ENCODE results near the gene KRTAP2-3. TPM values are rescaled to one million over a fixed set of nuclear protein-coding genes. Genes with fewer than 3 reads are reported as not detected.

Gene KRTAP2-3
- total RNA-seq, 2 donors from 2014 or later, result not detected

DNA sequence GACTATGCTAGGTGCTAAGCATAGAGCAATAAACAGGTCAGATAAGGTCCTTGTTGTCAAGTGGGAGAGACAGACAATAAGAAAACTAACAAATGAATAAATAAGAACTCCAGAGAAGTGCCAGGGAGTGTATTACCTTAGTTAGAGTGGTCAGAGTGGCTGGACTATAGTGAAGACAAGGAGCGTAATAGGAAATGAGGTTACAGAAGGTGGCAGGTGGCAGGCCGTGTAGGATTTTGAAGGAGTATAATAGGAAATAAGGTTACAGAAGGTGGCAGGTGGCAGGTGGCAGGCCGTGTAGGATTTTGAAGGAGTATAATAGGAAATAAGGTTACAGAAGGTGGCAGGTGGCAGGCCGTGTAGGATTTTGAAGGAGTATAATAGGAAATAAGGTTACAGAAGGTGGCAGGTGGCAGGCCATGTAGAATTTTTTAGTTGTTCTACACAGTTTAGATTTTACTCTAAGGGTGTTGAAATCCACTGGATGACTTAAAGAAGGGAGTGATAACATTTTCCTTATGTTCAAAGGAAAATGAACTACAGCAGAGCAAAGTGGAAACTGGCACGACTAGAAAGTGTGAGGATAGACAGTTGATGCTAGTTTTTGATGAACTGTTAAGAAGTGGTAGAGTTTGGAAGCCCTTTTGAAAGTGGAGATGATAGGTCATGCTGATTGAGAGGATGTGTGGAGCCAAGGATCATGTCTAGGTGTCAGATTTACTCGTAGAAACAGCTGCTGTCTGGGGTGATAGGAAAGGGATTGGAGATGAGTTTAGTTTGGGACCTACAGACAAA is 47.4 kb downstream of the KRTAP2-3 start:
- DNase-seq (ENCODE audit: low spot score), result no peak
- no peaks in the 10 kb centered on the region for H3K4me1 ChIP-seq
- H3K9me3 ChIP-seq, result no peaks in the 10 kb centered on the region
- H3K27me3 ChIP-seq, result no peaks in the 10 kb centered on the region
- no peaks in the 10 kb centered on the region for H3K36me3 ChIP-seq
- TF ChIP-seq, protein P1, sequence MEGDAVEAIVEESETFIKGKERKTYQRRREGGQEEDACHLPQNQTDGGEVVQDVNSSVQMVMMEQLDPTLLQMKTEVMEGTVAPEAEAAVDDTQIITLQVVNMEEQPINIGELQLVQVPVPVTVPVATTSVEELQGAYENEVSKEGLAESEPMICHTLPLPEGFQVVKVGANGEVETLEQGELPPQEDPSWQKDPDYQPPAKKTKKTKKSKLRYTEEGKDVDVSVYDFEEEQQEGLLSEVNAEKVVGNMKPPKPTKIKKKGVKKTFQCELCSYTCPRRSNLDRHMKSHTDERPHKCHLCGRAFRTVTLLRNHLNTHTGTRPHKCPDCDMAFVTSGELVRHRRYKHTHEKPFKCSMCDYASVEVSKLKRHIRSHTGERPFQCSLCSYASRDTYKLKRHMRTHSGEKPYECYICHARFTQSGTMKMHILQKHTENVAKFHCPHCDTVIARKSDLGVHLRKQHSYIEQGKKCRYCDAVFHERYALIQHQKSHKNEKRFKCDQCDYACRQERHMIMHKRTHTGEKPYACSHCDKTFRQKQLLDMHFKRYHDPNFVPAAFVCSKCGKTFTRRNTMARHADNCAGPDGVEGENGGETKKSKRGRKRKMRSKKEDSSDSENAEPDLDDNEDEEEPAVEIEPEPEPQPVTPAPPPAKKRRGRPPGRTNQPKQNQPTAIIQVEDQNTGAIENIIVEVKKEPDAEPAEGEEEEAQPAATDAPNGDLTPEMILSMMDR (IDR thresholded peaks at IDR 0.05), result no peak
- H3K27ac ChIP-seq, result no peak overlapping the region
- H3K4me3 ChIP-seq, result no peak overlapping the region

DNA sequence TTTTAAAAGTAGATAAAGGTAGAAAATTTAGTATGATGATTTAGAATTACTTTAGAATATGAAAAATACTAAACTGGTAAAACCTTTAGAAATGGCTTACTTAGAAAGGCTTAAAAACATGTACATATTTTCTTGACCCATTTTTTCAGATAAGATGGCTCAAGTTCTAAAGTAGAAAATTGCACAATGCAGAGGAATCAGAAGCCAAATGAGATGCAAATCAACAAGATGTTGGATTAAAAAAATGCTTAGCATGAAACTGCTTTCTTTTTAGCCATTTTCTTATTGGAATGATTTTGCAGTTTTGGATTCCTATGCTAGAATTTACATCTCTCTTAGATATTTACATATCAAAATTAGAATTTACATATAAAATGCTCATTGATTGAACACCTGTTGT is 49.5 kb downstream of the KRTAP2-3 start:
- Histone ChIP-seq H3K27me3 (no peaks in the 10 kb centered on the region), H3K9me3 (no peaks in the 10 kb centered on the region), H3K36me3 (no peaks in the 10 kb centered on the region), H3K27ac (no peak overlapping the region), H3K4me3 (no peak overlapping the region), H3K4me1 (no peaks in the 10 kb centered on the region)
- DNase-seq (ENCODE audit: low spot score), result no peak
- TF ChIP-seq, protein P1 (IDR thresholded peaks at IDR 0.05), result no peak

DNA sequence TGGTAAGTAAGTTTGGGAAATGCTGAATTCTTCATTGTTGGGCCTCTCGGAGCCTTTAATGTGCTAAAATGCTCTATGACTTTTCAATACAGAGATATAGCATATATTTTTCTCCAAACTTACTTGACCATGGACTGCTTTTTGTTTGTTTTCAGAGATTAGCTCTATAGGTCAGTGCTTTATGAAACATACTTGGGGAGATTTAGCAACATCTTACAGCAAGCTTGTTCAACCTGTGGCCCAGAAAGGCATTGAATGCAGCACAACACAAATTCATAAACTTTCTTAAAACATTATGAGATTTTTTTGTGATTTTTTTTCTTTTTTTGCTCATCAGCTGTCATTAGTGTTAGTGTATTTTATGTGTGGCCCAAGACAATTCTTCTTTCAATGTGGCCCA is 50.0 kb downstream of the KRTAP2-3 start:
- H3K36me3 ChIP-seq, result no peaks in the 10 kb centered on the region
- H3K27ac ChIP-seq, result no peak overlapping the region
- no peaks in the 10 kb centered on the region for H3K9me3 ChIP-seq
- H3K4me3 ChIP-seq, result no peak overlapping the region
- no peak for DNase-seq (ENCODE audit: low spot score)
- H3K4me1 ChIP-seq, result no peaks in the 10 kb centered on the region
- no peaks in the 10 kb centered on the region for H3K27me3 ChIP-seq
- TF ChIP-seq, protein P1 (IDR thresholded peaks at IDR 0.05), result no peak

DNA sequence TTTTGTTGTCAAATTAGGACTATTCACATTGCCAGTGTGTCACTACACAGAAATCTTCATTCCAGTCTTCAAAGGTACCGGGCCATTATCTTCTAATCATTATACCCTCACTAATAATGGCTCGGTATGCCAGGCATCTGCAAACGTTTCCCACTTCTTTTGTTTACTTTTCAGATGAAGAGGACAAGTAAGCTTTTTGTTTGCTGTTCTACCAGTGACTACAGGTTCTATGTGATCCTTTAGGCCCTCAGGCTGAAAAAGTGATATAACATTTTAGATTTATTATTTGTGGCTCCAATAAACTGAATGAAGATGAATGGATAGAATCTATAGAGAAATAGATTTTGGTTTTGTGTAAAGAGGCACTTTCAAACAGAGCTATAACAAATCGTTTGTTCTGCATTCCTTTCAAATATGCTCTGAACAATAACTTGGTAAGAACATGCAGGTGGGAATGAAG is 50.6 kb downstream of the KRTAP2-3 start:
- Histone ChIP-seq H3K27me3 (no peaks in the 10 kb centered on the region), H3K27ac (no peak overlapping the region), H3K9me3 (no peaks in the 10 kb centered on the region), H3K36me3 (no peaks in the 10 kb centered on the region), H3K4me3 (no peak overlapping the region), H3K4me1 (no peaks in the 10 kb centered on the region)
- TF ChIP-seq, protein P1 (IDR thresholded peaks at IDR 0.05), result no peak
- no peak for DNase-seq (ENCODE audit: low spot score)

Other genes starting within 250 kb of the KRTAP2-3 start
- 10 to 100 TPM; 18.9 to 21.5 TPM for gene KRT10, start 237.5 kb downstream of the KRTAP2-3 start, total RNA-seq
- not detected for gene KRT12, start 192.9 kb downstream of the KRTAP2-3 start, total RNA-seq
- not detected for gene KRT20, start 174.9 kb downstream of the KRTAP2-3 start, total RNA-seq
- not detected for gene KRT23, start 122.5 kb downstream of the KRTAP2-3 start, total RNA-seq
- not detected for gene KRT39, start 93.2 kb downstream of the KRTAP2-3 start, total RNA-seq
- not detected for gene KRT40, start 75.8 kb downstream of the KRTAP2-3 start, total RNA-seq
- gene KRTAP3-3, start 66.0 kb downstream of the KRTAP2-3 start, total RNA-seq, result not detected
- gene KRTAP3-2, start 60.2 kb downstream of the KRTAP2-3 start, total RNA-seq, result not detected
- not detected for gene KRTAP3-1, start 51.0 kb downstream of the KRTAP2-3 start, total RNA-seq
- gene KRTAP1-5, start 32.9 kb downstream of the KRTAP2-3 start, total RNA-seq, result not detected
- gene KRTAP1-4, start 29.9 kb downstream of the KRTAP2-3 start, total RNA-seq, result not detected
- under 1 TPM in 1 of 2 donors, not detected in 1; 0.39 TPM for gene KRTAP1-3, start 25.2 kb downstream of the KRTAP2-3 start, total RNA-seq
- not detected for gene KRTAP1-1, start 18.7 kb downstream of the KRTAP2-3 start, total RNA-seq
- not detected for gene KRTAP2-1, start 12.8 kb downstream of the KRTAP2-3 start, total RNA-seq
- gene KRTAP2-2, start 4.9 kb downstream of the KRTAP2-3 start, total RNA-seq, result not detected
- not detected for gene KRTAP2-4, start 5.8 kb upstream of the KRTAP2-3 start, total RNA-seq
- not detected for gene KRTAP4-7, start 24.0 kb upstream of the KRTAP2-3 start, total RNA-seq
- gene KRTAP4-8, start 38.0 kb upstream of the KRTAP2-3 start, total RNA-seq, result not detected
- gene KRTAP4-16, start 42.1 kb upstream of the KRTAP2-3 start, total RNA-seq, result not detected
- not detected for gene KRTAP4-9, start 45.3 kb upstream of the KRTAP2-3 start, total RNA-seq
- gene KRTAP4-11, start 58.3 kb upstream of the KRTAP2-3 start, total RNA-seq, result not detected
- not detected for gene KRTAP4-12, start 64.1 kb upstream of the KRTAP2-3 start, total RNA-seq
- not detected for gene KRTAP4-6, start 80.4 kb upstream of the KRTAP2-3 start, total RNA-seq
- not detected for gene KRTAP4-5, start 89.7 kb upstream of the KRTAP2-3 start, total RNA-seq
- not detected for gene KRTAP4-4, start 100.6 kb upstream of the KRTAP2-3 start, total RNA-seq
- not detected for gene KRTAP4-3, start 108.1 kb upstream of the KRTAP2-3 start, total RNA-seq
- not detected for gene KRTAP4-2, start 118.1 kb upstream of the KRTAP2-3 start, total RNA-seq
- gene KRTAP4-1, start 124.8 kb upstream of the KRTAP2-3 start, total RNA-seq, result not detected
- gene KRTAP9-1, start 129.8 kb upstream of the KRTAP2-3 start, total RNA-seq, result not detected
- gene KRTAP9-2, start 166.5 kb upstream of the KRTAP2-3 start, total RNA-seq, result not detected
- not detected for gene KRTAP9-3, start 172.3 kb upstream of the KRTAP2-3 start, total RNA-seq
- gene KRTAP9-8, start 177.9 kb upstream of the KRTAP2-3 start, total RNA-seq, result not detected
- not detected for gene KRTAP9-4, start 189.6 kb upstream of the KRTAP2-3 start, total RNA-seq
- not detected for gene KRTAP9-9, start 195.3 kb upstream of the KRTAP2-3 start, total RNA-seq
- not detected for gene KRTAP9-6, start 205.3 kb upstream of the KRTAP2-3 start, total RNA-seq
- gene KRTAP9-7, start 215.6 kb upstream of the KRTAP2-3 start, total RNA-seq, result not detected
- gene KRTAP29-1, start 242.7 kb upstream of the KRTAP2-3 start, total RNA-seq, result not detected
- gene KRTAP16-1, start 249.2 kb upstream of the KRTAP2-3 start, total RNA-seq, result not detected